ENCODE measurements around the gene TOMM34. TPM values are rescaled to one million over a fixed set of nuclear protein-coding genes. Genes with fewer than 3 reads are reported as not detected.

The TOMM34 gene
- total and polyA plus RNA-seq, 2 donors (not counting 1 experiment from before 2014, with no cell fraction given) = 15.5 to 25.6 TPM

DNA sequence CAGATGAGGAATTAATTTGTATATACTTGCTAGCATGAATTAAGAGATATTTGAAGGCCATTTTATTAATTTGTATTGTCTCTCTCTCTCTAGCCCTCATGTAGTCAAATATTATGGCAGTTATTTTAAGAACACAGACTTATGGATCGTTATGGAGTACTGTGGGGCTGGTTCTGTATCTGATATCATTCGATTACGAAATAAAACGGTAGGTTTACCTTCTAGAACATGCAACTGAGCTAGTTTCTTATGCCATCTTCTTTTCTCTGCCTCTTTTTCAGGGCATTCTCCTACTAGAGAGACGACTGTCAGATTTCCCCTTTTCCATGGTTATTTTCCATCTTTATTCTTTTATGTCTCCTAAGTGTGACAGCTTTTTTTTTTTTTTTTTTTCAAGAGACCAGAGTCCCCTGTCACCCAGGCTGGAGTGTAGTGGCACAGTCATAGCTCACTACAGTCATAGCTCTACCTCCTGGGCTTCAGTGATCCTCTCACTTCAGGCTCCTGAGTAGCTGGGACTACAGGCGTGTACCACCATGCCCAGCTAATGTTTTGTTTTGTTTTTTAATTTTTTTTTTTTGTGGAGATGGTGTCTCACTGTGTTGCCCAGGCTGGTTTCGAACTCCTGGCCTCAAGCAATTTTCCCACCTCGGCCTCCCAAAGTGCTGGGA lies 21.7 kb upstream of the TOMM34 start:
- H3K36me3 ChIP-seq (ENCODE audit: control insufficient read depth, insufficient read depth, low read length) = peaks cover 4% of the 10 kb centered on the region
- no peaks in the 10 kb centered on the region for H3K9me3 ChIP-seq (ENCODE audit: control insufficient read depth, insufficient read depth, low read depth, low read length)
- no peak for DNase-seq (ENCODE audit: low read depth in 2 of 2)
- TF ChIP-seq, protein P1, sequence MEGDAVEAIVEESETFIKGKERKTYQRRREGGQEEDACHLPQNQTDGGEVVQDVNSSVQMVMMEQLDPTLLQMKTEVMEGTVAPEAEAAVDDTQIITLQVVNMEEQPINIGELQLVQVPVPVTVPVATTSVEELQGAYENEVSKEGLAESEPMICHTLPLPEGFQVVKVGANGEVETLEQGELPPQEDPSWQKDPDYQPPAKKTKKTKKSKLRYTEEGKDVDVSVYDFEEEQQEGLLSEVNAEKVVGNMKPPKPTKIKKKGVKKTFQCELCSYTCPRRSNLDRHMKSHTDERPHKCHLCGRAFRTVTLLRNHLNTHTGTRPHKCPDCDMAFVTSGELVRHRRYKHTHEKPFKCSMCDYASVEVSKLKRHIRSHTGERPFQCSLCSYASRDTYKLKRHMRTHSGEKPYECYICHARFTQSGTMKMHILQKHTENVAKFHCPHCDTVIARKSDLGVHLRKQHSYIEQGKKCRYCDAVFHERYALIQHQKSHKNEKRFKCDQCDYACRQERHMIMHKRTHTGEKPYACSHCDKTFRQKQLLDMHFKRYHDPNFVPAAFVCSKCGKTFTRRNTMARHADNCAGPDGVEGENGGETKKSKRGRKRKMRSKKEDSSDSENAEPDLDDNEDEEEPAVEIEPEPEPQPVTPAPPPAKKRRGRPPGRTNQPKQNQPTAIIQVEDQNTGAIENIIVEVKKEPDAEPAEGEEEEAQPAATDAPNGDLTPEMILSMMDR (conservative IDR thresholded peaks at IDR 0.05 in 1 of 2, IDR thresholded peaks at IDR 0.05 in 1 of 2; ENCODE audit: low read depth in 1 of 2, low read length in 2 of 2) = no peak
- no peak for TF ChIP-seq EZH2 (IDR thresholded peaks at IDR 0.05; ENCODE audit: low read length, missing control alignments)
- H3K4me1 ChIP-seq (ENCODE audit: control insufficient read depth, extremely low read depth, insufficient read depth, low read length) = peaks cover 2% of the 10 kb centered on the region
- H4K20me1 ChIP-seq (ENCODE audit: control insufficient read depth, extremely low read depth, insufficient read depth, low read length) = no peaks in the 10 kb centered on the region
- H3K27me3 ChIP-seq (ENCODE audit: control insufficient read depth, insufficient read depth, low read length) = no peaks in the 10 kb centered on the region
- H2AFZ ChIP-seq (ENCODE audit: low read length) = no peak overlapping the region
- H3K4me3 ChIP-seq (replicated peaks in 1 of 4; ENCODE audit: control extremely low read depth in 1 of 4, insufficient read depth in 1 of 4, low read depth in 3 of 4, low read length in 4 of 4) = no peak overlapping the region
- no peak overlapping the region for H3K27ac ChIP-seq (ENCODE audit: insufficient read depth, low read length)
- H3K9ac ChIP-seq (ENCODE audit: insufficient read depth, low read length) = no peak overlapping the region
- H3K4me2 ChIP-seq (ENCODE audit: extremely low read depth, insufficient read depth, low read length) = no peak overlapping the region
- no peaks in the 10 kb centered on the region for H3K79me2 ChIP-seq (ENCODE audit: control insufficient read depth, insufficient read depth, low read length)

GRCh38 chr20:44979090-44979621 lies 19.0 kb upstream of the TOMM34 start:
- Histone ChIP-seq H3K27ac (ENCODE audit: insufficient read depth, low read length) (peak overlapping the region; percentile 16), H3K36me3 (ENCODE audit: control insufficient read depth, insufficient read depth, low read length) (peaks cover 6% of the 10 kb centered on the region), H3K9ac (ENCODE audit: insufficient read depth, low read length) (no peak overlapping the region), H2AFZ (ENCODE audit: low read length) (no peak overlapping the region), H3K4me2 (ENCODE audit: extremely low read depth, insufficient read depth, low read length) (peak overlapping the region; percentile 29), H4K20me1 (ENCODE audit: control insufficient read depth, extremely low read depth, insufficient read depth, low read length) (no peaks in the 10 kb centered on the region), H3K9me3 (ENCODE audit: control insufficient read depth, insufficient read depth, low read depth, low read length) (no peaks in the 10 kb centered on the region), H3K4me3 (replicated peaks in 1 of 4; ENCODE audit: control extremely low read depth in 1 of 4, insufficient read depth in 1 of 4, low read depth in 3 of 4, low read length in 4 of 4) (no peak overlapping the region), H3K79me2 (ENCODE audit: control insufficient read depth, insufficient read depth, low read length) (no peaks in the 10 kb centered on the region), H3K27me3 (ENCODE audit: control insufficient read depth, insufficient read depth, low read length) (no peaks in the 10 kb centered on the region), H3K4me1 (ENCODE audit: control insufficient read depth, extremely low read depth, insufficient read depth, low read length) (peaks cover 2% of the 10 kb centered on the region)
- DNase-seq (ENCODE audit: low read depth in 2 of 2) = peak; percentile 24 to 49
- TF ChIP-seq, protein P1 (conservative IDR thresholded peaks at IDR 0.05 in 1 of 2, IDR thresholded peaks at IDR 0.05 in 1 of 2; ENCODE audit: low read depth in 1 of 2, low read length in 2 of 2) = no peak
- TF ChIP-seq EZH2 (IDR thresholded peaks at IDR 0.05; ENCODE audit: low read length, missing control alignments) = no peak

DNA sequence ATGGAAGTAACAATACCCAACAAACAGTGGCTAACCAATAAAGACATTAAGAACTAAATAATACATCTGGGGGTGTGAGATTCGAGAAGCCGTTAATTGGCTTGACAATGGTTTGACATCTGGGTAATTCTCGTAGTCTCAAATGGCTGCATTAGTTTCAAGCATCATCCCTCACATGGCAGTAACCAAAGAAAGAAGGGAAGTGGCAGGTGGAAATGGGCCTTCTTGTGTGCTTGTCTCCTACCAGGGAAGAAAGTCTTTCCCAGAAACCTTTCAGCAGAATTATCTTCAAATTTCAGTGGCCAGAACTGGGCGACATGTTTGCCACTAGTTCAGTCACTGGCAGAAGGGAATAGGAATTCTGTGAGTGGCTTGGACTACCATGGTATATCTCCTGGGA lies 16.5 kb upstream of the TOMM34 start:
- Histone ChIP-seq H3K4me2 (ENCODE audit: extremely low read depth, insufficient read depth, low read length) (no peak overlapping the region), H3K27me3 (ENCODE audit: control insufficient read depth, insufficient read depth, low read length) (no peaks in the 10 kb centered on the region)

More for the DNA sequence above, 16.5 kb upstream of the TOMM34 start:
- Histone ChIP-seq H3K36me3 (ENCODE audit: control insufficient read depth, insufficient read depth, low read length) (peaks cover 7% of the 10 kb centered on the region), H4K20me1 (ENCODE audit: control insufficient read depth, extremely low read depth, insufficient read depth, low read length) (no peaks in the 10 kb centered on the region), H2AFZ (ENCODE audit: low read length) (no peak overlapping the region), H3K4me3 (replicated peaks in 1 of 4; ENCODE audit: control extremely low read depth in 1 of 4, insufficient read depth in 1 of 4, low read depth in 3 of 4, low read length in 4 of 4) (no peak overlapping the region), H3K9me3 (ENCODE audit: control insufficient read depth, insufficient read depth, low read depth, low read length) (no peaks in the 10 kb centered on the region), H3K27ac (ENCODE audit: insufficient read depth, low read length) (no peak overlapping the region), H3K9ac (ENCODE audit: insufficient read depth, low read length) (no peak overlapping the region), H3K4me1 (ENCODE audit: control insufficient read depth, extremely low read depth, insufficient read depth, low read length) (peaks cover 2% of the 10 kb centered on the region), H3K79me2 (ENCODE audit: control insufficient read depth, insufficient read depth, low read length) (no peaks in the 10 kb centered on the region)
- TF ChIP-seq EZH2 (IDR thresholded peaks at IDR 0.05; ENCODE audit: low read length, missing control alignments) = no peak
- TF ChIP-seq, protein P1 (conservative IDR thresholded peaks at IDR 0.05 in 1 of 2, IDR thresholded peaks at IDR 0.05 in 1 of 2; ENCODE audit: low read depth in 1 of 2, low read length in 2 of 2) = no peak
- DNase-seq (ENCODE audit: low read depth in 2 of 2) = no peak
